NCI-H524 treated with DMSO at 0.1 percent for 48 hours (cell line): ENCODE results near the gene CTU1.

Experiments
- DNase-seq: peaks from one replicate; lab custom pipeline; 2025; lab: John Stamatoyannopoulos, UW

Gene CTU1

GRCh38 chr19:51103926-51104341 is 4.3 kb downstream of the CTU1 start:
- no peak for DNase-seq

GRCh38 chr19:51102991-51103390 is 5.2 kb downstream of the CTU1 start:
- DNase-seq: no peak

- DNase-seq: no peak
Measured at GRCh38 chr19:51101171-51101865, 6.9 kb downstream of the CTU1 start.

GRCh38 chr19:51100601-51101000 is 7.6 kb downstream of the CTU1 start:
- DNase-seq: no peak

- no peak for DNase-seq
Measured at GRCh38 chr19:51099047-51099382, 9.2 kb downstream of the CTU1 start.

GRCh38 chr19:51098365-51099046 is 9.7 kb downstream of the CTU1 start:
- DNase-seq: no peak

GRCh38 chr19:51097796-51098195 is 10.4 kb downstream of the CTU1 start:
- DNase-seq: no peak

GRCh38 chr19:51097166-51097738 is 11.0 kb downstream of the CTU1 start:
- DNase-seq: no peak

GRCh38 chr19:51096473-51097165 is 11.6 kb downstream of the CTU1 start:
- no peak for DNase-seq

GRCh38 chr19:51094696-51095279 is 13.4 kb downstream of the CTU1 start:
- DNase-seq: no peak

GRCh38 chr19:51093510-51094345 is 14.5 kb downstream of the CTU1 start:
- no peak for DNase-seq

GRCh38 chr19:51093101-51093500 is 15.1 kb downstream of the CTU1 start:
- no peak for DNase-seq

GRCh38 chr19:51091895-51092873 is 16.0 kb downstream of the CTU1 start:
- no peak for DNase-seq

GRCh38 chr19:51091126-51091525 is 17.1 kb downstream of the CTU1 start:
- DNase-seq: no peak

GRCh38 chr19:51090471-51090870 is 17.7 kb downstream of the CTU1 start:
- no peak for DNase-seq

- no peak for DNase-seq
Measured at GRCh38 chr19:51089786-51090185, 18.4 kb downstream of the CTU1 start.

- no peak for DNase-seq
Measured at GRCh38 chr19:51086153-51086850, 21.9 kb downstream of the CTU1 start.

GRCh38 chr19:51084505-51084904 is 23.7 kb downstream of the CTU1 start:
- DNase-seq: no peak

GRCh38 chr19:51083783-51084182 is 24.4 kb downstream of the CTU1 start:
- no peak for DNase-seq

- DNase-seq: no peak
Measured at GRCh38 chr19:51083181-51083580, 25.0 kb downstream of the CTU1 start.
